VCaP (cell line): ENCODE data around the gene VPS13D.

Experiments
- H3K27ac ChIP-seq: fragments of 450-650 bp; 2 replicates; pipeline ENCODE4 v1.5.1; 2017
- TF ChIP-seq, protein P1 (sequence below): fragments of 450-650 bp; conservative IDR thresholded peaks from 2 replicates; pipeline ENCODE4 v1.5.1; 2017; ENCODE audit warnings: mild to moderate bottlenecking, moderate library complexity

Gene VPS13D

DNA sequence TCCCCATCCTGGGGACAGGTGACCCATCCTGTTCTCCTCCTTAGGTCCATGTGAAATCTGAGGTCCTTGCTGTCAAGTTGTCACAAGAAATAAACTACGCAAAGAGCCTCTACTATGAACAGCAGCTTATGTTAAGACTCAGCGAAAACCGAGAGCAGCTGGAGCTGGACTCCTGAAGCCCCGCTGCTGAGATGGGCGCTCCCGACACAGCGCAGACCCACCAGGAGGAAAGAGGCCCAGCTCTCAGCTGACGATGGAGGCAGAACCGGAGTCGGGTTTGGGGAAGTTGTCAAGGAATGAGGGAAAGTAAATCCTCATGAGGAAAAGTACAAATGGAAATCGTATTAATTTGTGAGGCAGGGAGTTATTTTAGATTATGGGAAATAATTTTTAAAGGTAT lies 279.0 kb downstream of the VPS13D start:
- TF ChIP-seq, protein P1, sequence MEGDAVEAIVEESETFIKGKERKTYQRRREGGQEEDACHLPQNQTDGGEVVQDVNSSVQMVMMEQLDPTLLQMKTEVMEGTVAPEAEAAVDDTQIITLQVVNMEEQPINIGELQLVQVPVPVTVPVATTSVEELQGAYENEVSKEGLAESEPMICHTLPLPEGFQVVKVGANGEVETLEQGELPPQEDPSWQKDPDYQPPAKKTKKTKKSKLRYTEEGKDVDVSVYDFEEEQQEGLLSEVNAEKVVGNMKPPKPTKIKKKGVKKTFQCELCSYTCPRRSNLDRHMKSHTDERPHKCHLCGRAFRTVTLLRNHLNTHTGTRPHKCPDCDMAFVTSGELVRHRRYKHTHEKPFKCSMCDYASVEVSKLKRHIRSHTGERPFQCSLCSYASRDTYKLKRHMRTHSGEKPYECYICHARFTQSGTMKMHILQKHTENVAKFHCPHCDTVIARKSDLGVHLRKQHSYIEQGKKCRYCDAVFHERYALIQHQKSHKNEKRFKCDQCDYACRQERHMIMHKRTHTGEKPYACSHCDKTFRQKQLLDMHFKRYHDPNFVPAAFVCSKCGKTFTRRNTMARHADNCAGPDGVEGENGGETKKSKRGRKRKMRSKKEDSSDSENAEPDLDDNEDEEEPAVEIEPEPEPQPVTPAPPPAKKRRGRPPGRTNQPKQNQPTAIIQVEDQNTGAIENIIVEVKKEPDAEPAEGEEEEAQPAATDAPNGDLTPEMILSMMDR = no peak
- H3K27ac ChIP-seq = no peak overlapping the region

- TF ChIP-seq, protein P1 = no peak
- no peak overlapping the region for H3K27ac ChIP-seq
Observed at GRCh38 chr1:12511128-12511484, 281.3 kb downstream of the VPS13D start.

DNA sequence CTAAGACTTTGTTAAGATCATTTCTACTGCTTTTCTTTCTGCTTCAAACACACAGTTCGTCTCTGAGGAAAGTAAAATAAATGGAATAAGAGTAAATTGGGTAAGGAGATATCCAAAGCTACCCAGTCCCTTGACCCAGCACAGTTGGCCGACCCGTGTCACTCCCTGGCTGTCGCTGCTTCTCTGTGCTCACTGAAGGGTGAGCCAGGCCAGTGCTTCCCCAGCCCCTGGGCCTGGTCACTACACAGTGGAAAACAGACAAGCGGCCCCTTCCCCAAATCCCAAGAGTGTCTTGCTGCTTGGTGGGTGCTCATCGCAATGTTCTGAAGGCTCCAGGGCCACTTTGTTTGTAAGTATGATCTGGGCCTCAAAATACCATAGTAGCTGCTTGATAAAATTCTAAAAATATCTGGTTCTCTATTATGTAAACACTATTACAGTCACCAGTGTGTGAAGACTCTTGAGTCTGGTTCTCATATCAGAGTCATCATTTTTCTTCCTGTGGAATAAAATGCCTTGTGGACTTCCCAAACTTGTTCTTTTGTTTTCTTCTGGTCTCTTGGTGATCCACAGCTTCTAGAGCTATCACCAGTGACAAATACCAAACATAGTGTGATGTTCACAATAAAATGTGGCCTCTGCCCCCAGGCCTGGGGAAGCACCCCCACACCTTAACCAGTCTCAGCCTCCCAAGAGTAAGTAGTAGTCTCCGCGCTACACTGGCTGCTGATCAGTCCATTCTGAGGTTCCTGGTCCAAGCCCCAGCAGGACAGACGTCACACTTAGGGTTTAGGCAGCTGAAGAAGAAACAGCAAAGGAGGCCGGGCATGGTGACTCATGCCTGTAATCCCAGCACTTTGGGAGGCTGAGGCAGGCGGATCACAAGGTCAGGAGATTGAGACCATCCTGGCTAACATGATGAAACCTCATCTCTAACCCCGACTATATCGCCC lies 282.0 kb downstream of the VPS13D start:
- no peak overlapping the region for H3K27ac ChIP-seq
- TF ChIP-seq, protein P1 = no peak

GRCh38 chr1:12513181-12513580 lies 283.4 kb downstream of the VPS13D start:
- TF ChIP-seq, protein P1 = no peak

DNA sequence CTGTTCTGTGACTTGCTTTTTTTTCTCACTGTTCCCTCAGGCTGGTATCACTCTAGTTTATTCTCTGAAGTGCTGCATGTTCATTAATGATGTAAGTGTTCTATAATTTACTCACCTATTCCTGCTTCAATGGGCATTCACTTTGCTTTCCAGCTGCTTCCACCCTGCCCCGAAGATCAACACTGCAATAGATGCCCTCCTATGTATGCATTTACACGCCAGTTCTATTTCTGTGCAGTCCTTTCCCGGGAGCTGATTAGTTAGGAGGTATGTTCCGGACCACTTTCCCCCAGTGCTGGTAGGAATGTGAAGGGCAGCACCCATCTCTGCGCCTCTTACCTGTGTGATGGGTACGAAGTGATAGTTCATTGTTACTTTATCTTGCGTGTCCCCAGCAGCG lies 284.8 kb downstream of the VPS13D start:
- TF ChIP-seq, protein P1 = no peak
- H3K27ac ChIP-seq = no peak overlapping the region

More at GRCh38 chr1:12513181-12513580, 283.4 kb downstream of the VPS13D start:
- H3K27ac ChIP-seq = no peak overlapping the region

- TF ChIP-seq, protein P1 = no peak
- no peak overlapping the region for H3K27ac ChIP-seq
Observed at GRCh38 chr1:12515234-12515633, 285.4 kb downstream of the VPS13D start.

- H3K27ac ChIP-seq = no peak overlapping the region
- TF ChIP-seq, protein P1 = no peak
Observed at GRCh38 chr1:12516741-12517140, 286.9 kb downstream of the VPS13D start.
